Keratinocyte (primary cell): ENCODE data around the gene LPXN. TPM values are rescaled to one million over a fixed set of nuclear protein-coding genes. Genes with fewer than 3 reads are reported as not detected.

Source experiments
- DNase-seq: peaks from one replicate; pipeline ENCODE4 v3.0.0-alpha.2; 2011; ENCODE audit warnings: low read depth, missing footprints, low spot score
- FAIRE-seq: peaks from 2 replicates; lab custom pipeline; 2011; peaks lifted over from hg19 to GRCh38; lab: Jason Lieb, UNC
- H2AFZ ChIP-seq: 2 replicates; pipeline ENCODE4 v1.6.0; 2012; ENCODE audit warnings: low read length, control low read depth, inconsistent platforms; ENCODE audit not compliant: control insufficient read depth
- H3K27ac ChIP-seq: 2 replicates; pipeline ENCODE4 v1.5.1; 2011; ENCODE audit warnings: low read length; ENCODE audit not compliant: control insufficient read depth, insufficient read depth
- H3K27me3 ChIP-seq: 3 replicates; pipeline ENCODE4 v1.6.0; 2011; ENCODE audit warnings: low read length; ENCODE audit not compliant: control insufficient read depth, insufficient read depth; ENCODE audit errors: extremely low read depth
- H3K36me3 ChIP-seq, 2 experiments: 2 replicates in 1 of 2; 3 replicates in 1 of 2; pipeline ENCODE4 v1.5.1; 2011; ENCODE audit warnings: low read length in 2 of 2, mild to moderate bottlenecking in 1 of 2; ENCODE audit not compliant: control insufficient read depth in 2 of 2, insufficient read depth in 2 of 2; ENCODE audit errors: extremely low read depth in 1 of 2
- H3K4me1 ChIP-seq: 3 replicates; pipeline ENCODE4 v1.5.1; 2011; ENCODE audit warnings: low read length; ENCODE audit not compliant: control insufficient read depth, insufficient read depth; ENCODE audit errors: extremely low read depth
- H3K4me2 ChIP-seq: 3 replicates; pipeline ENCODE4 v1.6.0; 2011; ENCODE audit warnings: low read depth, low read length; ENCODE audit not compliant: control insufficient read depth, insufficient read depth; ENCODE audit errors: extremely low read depth
- H3K4me3 ChIP-seq, 3 experiments: fragments of 200-600 bp in 1 of 3; sonication (generic) in 1 of 3; 2 replicates in 2 of 3; 3 replicates in 1 of 3; pipeline ENCODE4 v1.5.1; 2011 to 2016; ENCODE audit warnings: low read length in 3 of 3, mild to moderate bottlenecking in 3 of 3, control low read depth in 2 of 3, inconsistent platforms in 1 of 3, low read depth in 1 of 3, mixed read lengths in 1 of 3, mixed run types in 1 of 3, moderate library complexity in 1 of 3; ENCODE audit not compliant: control insufficient read depth in 2 of 3, insufficient read depth in 2 of 3; ENCODE audit errors: extremely low read depth in 1 of 3
- H3K79me2 ChIP-seq: 2 replicates; pipeline ENCODE4 v1.6.0; 2012; ENCODE audit warnings: low read length; ENCODE audit not compliant: control insufficient read depth, insufficient read depth
- H3K9ac ChIP-seq: 3 replicates; pipeline ENCODE4 v1.6.0; 2011; ENCODE audit warnings: low read length; ENCODE audit not compliant: control insufficient read depth, insufficient read depth; ENCODE audit errors: extremely low read depth
- H3K9me1 ChIP-seq: 3 replicates; pipeline ENCODE4 v1.6.0; 2011; ENCODE audit warnings: low read length; ENCODE audit not compliant: control insufficient read depth, insufficient read depth; ENCODE audit errors: extremely low read depth
- H3K9me3 ChIP-seq: 2 replicates; pipeline ENCODE4 v1.5.1; 2012; ENCODE audit warnings: low read depth, low read length; ENCODE audit not compliant: control insufficient read depth
- H4K20me1 ChIP-seq: 3 replicates; pipeline ENCODE4 v1.6.0; 2011; ENCODE audit warnings: low read length; ENCODE audit not compliant: control insufficient read depth, insufficient read depth; ENCODE audit errors: extremely low read depth
- CTCF ChIP-seq, 3 experiments: IDR thresholded peaks in 1 of 3; conservative IDR thresholded peaks in 1 of 3; optimal IDR thresholded peaks in 1 of 3; 2 replicates in 2 of 3; 3 replicates in 1 of 3; pipeline versions ENCODE3 to v1.5.1; 2011; ENCODE audit warnings: low read length in 3 of 3, mild to moderate bottlenecking in 3 of 3, moderate library complexity in 2 of 3, control low read depth in 1 of 3, inconsistent platforms in 1 of 3; ENCODE audit not compliant: insufficient read depth in 2 of 3; ENCODE audit errors: extremely low read depth in 1 of 3
- EZH2 ChIP-seq: IDR thresholded peaks from one replicate; pipeline ENCODE4 v1.6.1; 2012; ENCODE audit warnings: inconsistent platforms, mild to moderate bottlenecking, low read length, moderate library complexity
- dilution Hi-C: fragments of 300-500 bp; cut with MboI; formaldehyde crosslinking; loops from one replicate; pipeline ENCODE4 v1.7.0; 2020; ENCODE audit warnings: low sequenced_read_pairs; ENCODE audit not compliant: extremely low pct_ligation_motif_present
- polyA plus RNA-seq, 5 experiments: library from polyadenylated mRNA; depleted of rRNA in 3 of 5; stranded (reverse) in 3 of 5; stranded (forward) in 1 of 5; unstranded in 1 of 5; fragments of >200 nt; gene quantifications; 1 replicate in 1 of 5; 2 replicates in 3 of 5; 3 replicates in 1 of 5; pipeline versions ENCODE4 v1.2.1 to v1.2.3, GENCODE V29; 2011 to 2012; ENCODE audit warnings: missing spikeins in 2 of 5, low read depth in 1 of 5, low replicate concordance in 1 of 5

Gene LPXN
- polyA plus RNA-seq, 1 donor (not counting 4 experiments of a cell fraction or from before 2014, with no cell fraction given): 83.9 TPM

DNA sequence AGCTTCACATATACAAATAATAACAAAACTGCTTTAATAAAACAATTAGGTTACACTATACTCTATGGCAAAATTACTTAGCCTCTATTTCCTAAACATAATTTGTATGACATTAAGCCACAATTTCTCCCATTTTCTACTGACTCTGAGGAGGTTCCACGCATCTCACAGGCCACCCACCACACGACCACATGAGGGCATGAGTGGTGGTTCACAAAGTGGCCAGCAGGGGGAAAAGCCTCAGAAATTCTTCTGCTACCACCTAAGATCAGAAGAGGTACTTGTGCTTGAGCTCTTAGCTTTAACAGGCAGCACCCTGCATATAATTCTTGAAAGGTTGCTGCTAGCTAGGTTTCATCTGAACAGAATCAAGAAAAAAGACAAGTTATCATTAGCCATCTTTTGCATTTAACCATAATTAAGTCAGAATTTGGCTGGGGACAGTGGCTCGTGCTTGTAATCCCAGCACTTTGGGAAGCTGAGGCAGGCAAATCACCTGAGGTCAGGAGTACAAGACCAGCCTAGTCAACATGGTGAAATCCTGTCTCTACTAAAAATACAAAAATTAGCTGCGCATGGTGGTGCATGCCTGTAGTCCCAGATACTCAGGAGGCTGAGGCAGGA is 7.7 kb downstream of the LPXN start:
- no peak overlapping the region for H3K4me2 ChIP-seq
- peak; percentile 65 to 80 (median 76) for TF ChIP-seq CTCF (optimal IDR thresholded peaks at IDR 0.05 in 1 of 3, IDR thresholded peaks at IDR 0.05 in 1 of 3, conservative IDR thresholded peaks at IDR 0.05 in 1 of 3; ENCODE audit: extremely low read depth in 1 of 3, insufficient read depth in 2 of 3, low read length in 3 of 3)
- TF ChIP-seq EZH2: no peak
- H3K9me1 ChIP-seq: no peaks in the 10 kb centered on the region
- DNase-seq (no peak), FAIRE-seq (no peak)
- no peak overlapping the region for H3K27ac ChIP-seq
- no peaks in the 10 kb centered on the region for H4K20me1 ChIP-seq
- H3K9me3 ChIP-seq: no peaks in the 10 kb centered on the region
- H3K4me3 ChIP-seq: no peak overlapping the region
- dilution Hi-C loops: no loop called here
- H2AFZ ChIP-seq: no peak overlapping the region
- H3K9ac ChIP-seq: no peak overlapping the region
- no peaks in the 10 kb centered on the region for H3K27me3 ChIP-seq
- H3K4me1 ChIP-seq: peaks cover 5% of the 10 kb centered on the region
- H3K36me3 ChIP-seq: peaks cover 0 to 5% of the 10 kb centered on the region in 2 experiments
- peaks cover 23% of the 10 kb centered on the region for H3K79me2 ChIP-seq

DNA sequence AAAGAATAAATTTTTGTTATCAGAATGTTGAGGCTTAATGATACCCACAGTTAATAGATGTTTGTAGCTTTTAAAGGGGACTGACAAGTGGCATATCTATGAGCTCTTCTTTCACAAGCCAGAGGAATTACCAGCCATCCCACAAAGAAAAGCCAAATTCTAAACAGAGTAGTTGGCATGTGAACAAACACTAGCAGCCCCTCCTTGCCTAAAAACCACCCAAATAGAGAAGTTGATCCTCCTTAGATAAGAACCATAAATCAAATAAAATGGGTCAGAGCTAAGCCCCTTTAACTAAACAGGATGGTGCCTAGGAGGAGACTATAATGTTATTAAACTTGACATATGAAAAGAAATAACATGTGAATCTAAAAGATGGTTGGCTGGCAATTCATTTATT is 11.4 kb downstream of the LPXN start:
- H3K9me1 ChIP-seq: no peaks in the 10 kb centered on the region
- dilution Hi-C loops: no loop called here
- H2AFZ ChIP-seq: no peak overlapping the region
- FAIRE-seq: no peak
- H3K9me3 ChIP-seq: no peaks in the 10 kb centered on the region
- TF ChIP-seq CTCF (optimal IDR thresholded peaks at IDR 0.05 in 1 of 3, IDR thresholded peaks at IDR 0.05 in 1 of 3, conservative IDR thresholded peaks at IDR 0.05 in 1 of 3; ENCODE audit: extremely low read depth in 1 of 3, insufficient read depth in 2 of 3, low read length in 3 of 3) (no peak), EZH2 (no peak)
- peaks cover 11% of the 10 kb centered on the region for H3K79me2 ChIP-seq
- H3K9ac ChIP-seq: no peak overlapping the region
- H3K4me3 ChIP-seq: no peak overlapping the region
- no peak overlapping the region for H3K27ac ChIP-seq
- DNase-seq: no peak
- no peak overlapping the region for H3K4me2 ChIP-seq
- no peaks in the 10 kb centered on the region for H4K20me1 ChIP-seq
- no peaks in the 10 kb centered on the region for H3K4me1 ChIP-seq
- H3K36me3 ChIP-seq: no peaks in the 10 kb centered on the region
- H3K27me3 ChIP-seq: no peaks in the 10 kb centered on the region
